Mesendoderm (in vitro differentiated cells): ENCODE data around the gene NEUROD4.

Experiments used
- DNase-seq: peaks from one replicate; pipeline ENCODE4 v3.0.0; 2013
- H2AK5ac ChIP-seq: 2 replicates; pipeline ENCODE4 v1.6.1; 2013; ENCODE audit warnings: low read length, inconsistent platforms
- H2BK120ac ChIP-seq: 2 replicates; pipeline ENCODE4 v1.6.1; 2013; ENCODE audit warnings: low read depth, mild to moderate bottlenecking, low read length, moderate library complexity, mixed read lengths
- H2BK15ac ChIP-seq: replicated peaks from 2 replicates; pipeline ENCODE4 v1.6.1; 2013; ENCODE audit warnings: low read depth, mild to moderate bottlenecking, moderate library complexity
- H2BK5ac ChIP-seq: 2 replicates; pipeline ENCODE4 v1.6.1; 2013; ENCODE audit warnings: low read length, inconsistent platforms
- H3K18ac ChIP-seq: 2 replicates; pipeline ENCODE4 v1.6.1; 2013; ENCODE audit warnings: mild to moderate bottlenecking, low read length, mixed read lengths
- H3K23ac ChIP-seq: one replicate; pipeline ENCODE4 v1.6.1; 2013; ENCODE audit warnings: low read length
- H3K27ac ChIP-seq: 2 replicates; pipeline ENCODE4 v1.5.1; 2013; ENCODE audit warnings: low read depth, mild to moderate bottlenecking, inconsistent platforms, low read length, moderate library complexity
- H3K27me3 ChIP-seq: 2 replicates; pipeline ENCODE4 v1.6.1; 2013; ENCODE audit warnings: low read length, control low read depth, mild to moderate bottlenecking, inconsistent platforms; ENCODE audit not compliant: insufficient read depth, poor library complexity
- H3K36me3 ChIP-seq: 2 replicates; pipeline ENCODE4 v1.6.1; 2013; ENCODE audit warnings: low read length, inconsistent platforms; ENCODE audit not compliant: control insufficient read depth, insufficient read depth
- H3K4ac ChIP-seq: one replicate; pipeline ENCODE4 v1.6.1; 2013; ENCODE audit warnings: low read depth, mild to moderate bottlenecking, low read length, moderate library complexity
- H3K4me1 ChIP-seq: 2 replicates; pipeline ENCODE4 v1.6.1; 2013; ENCODE audit warnings: low read depth, low read length, inconsistent platforms; ENCODE audit not compliant: control insufficient read depth
- H3K4me2 ChIP-seq: 2 replicates; pipeline ENCODE4 v1.6.1; 2013; ENCODE audit warnings: low read length
- H3K4me3 ChIP-seq: 2 replicates; pipeline ENCODE4 v1.5.1; 2013; ENCODE audit warnings: mild to moderate bottlenecking, low read length
- H3K56ac ChIP-seq: one replicate; pipeline ENCODE4 v1.6.1; 2013; ENCODE audit warnings: low read length
- H3K79me1 ChIP-seq: 2 replicates; pipeline ENCODE4 v1.6.1; 2013; ENCODE audit warnings: low read length, inconsistent platforms
- H3K79me2 ChIP-seq: 2 replicates; pipeline ENCODE4 v1.6.1; 2013; ENCODE audit warnings: mild to moderate bottlenecking, low read length; ENCODE audit not compliant: control insufficient read depth, insufficient read depth
- H3K9ac ChIP-seq: 2 replicates; pipeline ENCODE4 v1.6.1; 2013; ENCODE audit warnings: low read length, inconsistent platforms
- H4K5ac ChIP-seq: one replicate; pipeline ENCODE4 v1.6.1; 2013; ENCODE audit warnings: low read length
- H4K8ac ChIP-seq: one replicate; pipeline ENCODE4 v1.6.1; 2013; ENCODE audit warnings: low read depth, mild to moderate bottlenecking, control low read depth, low read length, moderate library complexity
- WGBS: extraction: QIAGEN DNeasy Blood & Tissue Kit; methylation state at CpG from one replicate; pipeline ENCODE4 v1.1.7; 2013; ENCODE audit warnings: low lambda C conversion rate, missing lambda C conversion rate; ENCODE audit not compliant: insufficient coverage; ENCODE audit errors: extremely low coverage; 5-methylcytosine and 5-hydroxymethylcytosine counted together

NEUROD4 gene

GRCh38 chr12:55073043-55074022 lies 53.6 kb downstream of the NEUROD4 start:
- H3K4me2 ChIP-seq = no peak overlapping the region
- H3K27ac ChIP-seq = no peak overlapping the region
- H3K79me1 ChIP-seq = no peaks in the 10 kb centered on the region
- H3K79me2 ChIP-seq = no peaks in the 10 kb centered on the region
- H4K5ac ChIP-seq = no peak overlapping the region
- no peak overlapping the region for H2BK120ac ChIP-seq
- H3K4ac ChIP-seq = no peak overlapping the region
- no peak overlapping the region for H4K8ac ChIP-seq
- no peak overlapping the region for H2AK5ac ChIP-seq
- H3K56ac ChIP-seq = no peak overlapping the region
- H3K36me3 ChIP-seq = no peaks in the 10 kb centered on the region
- no peak overlapping the region for H3K9ac ChIP-seq
- WGBS = no CpG with 5 or more reads among the region's 8 CpGs
- H2BK15ac ChIP-seq = no peak overlapping the region
- DNase-seq = peak; percentile 73
- H3K23ac ChIP-seq = no peak overlapping the region
- no peaks in the 10 kb centered on the region for H3K4me1 ChIP-seq
- no peak overlapping the region for H3K18ac ChIP-seq
- H3K27me3 ChIP-seq = no peaks in the 10 kb centered on the region
- no peak overlapping the region for H3K4me3 ChIP-seq
- H2BK5ac ChIP-seq = no peak overlapping the region

- no peak for DNase-seq
- H3K9ac ChIP-seq = no peak overlapping the region
- H3K79me1 ChIP-seq = no peaks in the 10 kb centered on the region
- H4K8ac ChIP-seq = no peak overlapping the region
- no peak overlapping the region for H2BK5ac ChIP-seq
- no peak overlapping the region for H4K5ac ChIP-seq
- no peak overlapping the region for H3K56ac ChIP-seq
- H3K79me2 ChIP-seq = no peaks in the 10 kb centered on the region
- H3K27me3 ChIP-seq = no peaks in the 10 kb centered on the region
- no CpG with 5 or more reads among the region's 3 CpGs for WGBS
- no peak overlapping the region for H3K18ac ChIP-seq
- no peak overlapping the region for H3K4ac ChIP-seq
- H3K4me1 ChIP-seq = no peaks in the 10 kb centered on the region
- H3K23ac ChIP-seq = no peak overlapping the region
- H2BK15ac ChIP-seq = no peak overlapping the region
- no peak overlapping the region for H2BK120ac ChIP-seq
- H3K36me3 ChIP-seq = no peaks in the 10 kb centered on the region
- H2AK5ac ChIP-seq = no peak overlapping the region
- no peak overlapping the region for H3K4me2 ChIP-seq
- H3K4me3 ChIP-seq = no peak overlapping the region
- no peak overlapping the region for H3K27ac ChIP-seq
Observed at GRCh38 chr12:55074806-55075205, 55.0 kb downstream of the NEUROD4 start.
